WTC11 (cell line): Measurements from ENCODE around the gene UPF2.

Experiments
- ATF1 ChIP-seq: sonication (generic); formaldehyde crosslinking; IDR thresholded peaks from 2 replicates; pipeline ENCODE4 v1.8.1; 2023; ENCODE audit warnings: mild to moderate bottlenecking, moderate library complexity, missing genetic modification reagents
- CTCF ChIP-seq: fragments of 200-600 bp; IDR thresholded peaks from 2 replicates; pipeline ENCODE4 v1.8.0; 2022; ENCODE audit warnings: antibody characterized with exemption
- TCF7 ChIP-seq: sonication (generic); formaldehyde crosslinking; IDR thresholded peaks from 2 replicates; pipeline ENCODE4 v1.8.0; 2022; ENCODE audit warnings: mild to moderate bottlenecking, low read depth, missing genetic modification reagents, moderate library complexity

GRCh38 chr10:11962176-11962575 is 80.4 kb downstream of the UPF2 start:
- TF ChIP-seq CTCF (no peak), ATF1 (no peak), TCF7 (no peak)
